Left cardiac atrium (tissue), 4 donors: ENCODE results near the gene GUCA1A. TPM values are rescaled to one million over a fixed set of nuclear protein-coding genes. Genes with fewer than 3 reads are reported as not detected.
"Not testable (repeated sequence)": the region's sequence is repeated elsewhere in the genome, so short reads cannot be mapped to it uniquely, and the experiment has no call there.

ENCODE experiments used
- ATAC-seq, 2 donors: fragments of 200-7000 bp; cut with Tn5 transposase; one replicate each; pipeline ENCODE4 v1.9.1; 2020; ENCODE audit warnings: mild to moderate bottlenecking in 2 of 2, moderate library complexity in 2 of 2
- DNase-seq: peaks from one replicate; pipeline ENCODE4 v3.0.0-alpha.2; 2020
- intact Hi-C, 2 donors: fragments of 100-400 bp; cut with DNase I; formaldehyde crosslinking; loops; one replicate each; pipeline versions ENCODE4 v1.14.1 to v1.15.1; 2022 to 2023
- total RNA-seq, 2 donors: library from RNA; stranded (reverse); fragmentation: NEBNext Ultra II Directional; extraction: Animal tissue kit (Norgen Biotek cat#: 25700); gene quantifications; one replicate each; pipeline ENCODE4 v1.2.1, GENCODE V29; 2021
- donor health status: DM: no; HTN: yes; CAD: no.
- donor health status: DM: no; HTN: yes; CAD: no; lungs with severe emphysema.
- donor health status: DM: yes; HTN: yes; CAD: no.
- donor health status: Dilated cardiomyopathy.

GUCA1A gene
- total RNA-seq, 2 donors from 2014 or later: not detected

DNA sequence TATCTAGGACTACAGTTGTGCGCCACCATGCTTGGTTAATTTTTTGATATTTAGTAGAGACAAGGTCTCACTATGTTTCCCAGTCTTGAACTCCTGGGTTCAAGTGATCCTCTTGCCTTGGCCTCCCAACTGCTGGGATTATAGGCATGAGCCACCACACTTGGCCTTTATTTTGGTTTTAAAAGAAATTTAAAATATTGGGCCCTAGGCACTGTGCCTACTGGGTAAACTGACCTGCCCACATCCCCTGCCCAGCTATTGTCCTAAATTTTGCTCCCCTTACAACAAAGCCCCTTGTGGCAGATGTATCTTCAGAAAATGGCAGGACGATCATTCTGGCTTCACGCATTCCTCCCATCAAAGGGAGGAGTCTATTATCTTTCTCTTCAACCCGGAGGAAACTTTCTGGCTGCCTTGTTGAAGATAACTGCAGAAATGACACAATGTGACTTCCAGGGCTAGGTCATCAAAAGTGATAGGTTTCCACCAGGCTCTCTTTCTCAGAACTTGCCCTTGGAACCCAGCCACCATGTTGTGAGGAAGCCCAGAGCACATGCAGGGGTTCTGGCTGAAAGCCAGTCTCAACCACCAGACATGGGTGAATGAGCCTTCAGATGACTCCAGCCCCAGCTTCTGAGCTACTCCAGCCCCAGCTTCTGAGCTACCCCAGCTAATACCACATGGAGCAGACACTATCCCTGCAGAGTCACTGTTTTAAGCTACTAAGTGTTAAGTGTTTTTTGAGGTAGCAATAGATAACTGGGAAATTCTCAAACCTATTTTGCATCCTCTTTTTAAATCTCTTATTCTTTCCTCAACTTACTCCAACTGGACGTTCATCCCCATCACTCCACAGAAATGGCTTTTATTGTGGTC lies 26.2 kb downstream of the GUCA1A start:
- intact Hi-C loops: no loop called here

DNA sequence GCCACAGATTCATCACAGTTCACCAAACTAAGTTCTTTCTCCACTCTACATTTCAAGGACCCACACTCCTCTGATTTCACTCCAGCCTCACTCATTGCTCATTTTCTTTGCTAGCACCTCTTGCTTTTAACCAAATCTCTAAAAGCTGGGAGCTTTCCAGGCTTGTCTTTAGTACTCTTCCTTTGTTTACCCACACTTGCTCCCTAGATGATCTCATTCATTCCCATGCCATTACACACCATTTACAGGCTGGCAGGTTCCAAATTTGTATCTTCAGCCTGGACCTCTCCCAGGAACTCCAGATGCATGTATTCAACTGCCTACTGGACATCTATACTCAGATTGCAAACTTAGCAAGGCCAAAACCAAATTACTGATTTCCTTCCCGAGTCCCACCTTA lies 26.9 kb downstream of the GUCA1A start:
- intact Hi-C loops: no loop called here
- ATAC-seq (peak; percentile 34 to 86), DNase-seq (no peak)

More for the DNA sequence above, 26.2 kb downstream of the GUCA1A start:
- ATAC-seq (peak in 1 of 2 donors; percentile 5), DNase-seq (no peak)

- intact Hi-C loops: no loop called here
- ATAC-seq: no peak
- no peak for DNase-seq
Observed at GRCh38 chr6:42201382-42201781, 28.2 kb downstream of the GUCA1A start.

- intact Hi-C loops, DNase-seq, ATAC-seq: not testable (repeated sequence)
Observed at GRCh38 chr6:42202131-42202915, 29.2 kb downstream of the GUCA1A start.

DNA sequence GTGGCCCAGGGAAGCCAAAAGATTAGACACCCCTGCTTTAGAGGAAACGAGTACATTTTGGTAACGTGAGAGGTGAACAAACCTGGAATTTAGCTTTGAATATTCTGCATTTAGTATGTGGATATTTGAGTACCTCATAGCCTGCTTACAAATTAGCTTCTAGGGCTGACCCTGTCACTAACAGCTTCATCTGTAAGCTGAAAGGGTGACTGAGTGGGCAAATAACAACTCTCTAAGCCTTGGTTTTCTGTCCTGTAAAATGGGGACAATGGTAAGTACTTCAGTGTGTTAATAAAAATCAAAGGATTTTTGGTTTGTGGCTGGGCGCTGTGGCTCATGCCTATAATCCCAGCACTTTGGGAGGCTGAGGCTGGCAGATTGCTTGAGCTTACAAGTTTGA lies 30.0 kb downstream of the GUCA1A start:
- ATAC-seq: no peak

GRCh38 chr6:42204768-42205282 lies 31.7 kb downstream of the GUCA1A start:
- DNase-seq (no peak), ATAC-seq (no peak)
- intact Hi-C loops: no loop called here

More for the DNA sequence above, 30.0 kb downstream of the GUCA1A start:
- intact Hi-C loops: no loop called here
- DNase-seq: no peak

- DNase-seq, intact Hi-C loops, ATAC-seq: not testable (repeated sequence)
Observed at GRCh38 chr6:42207559-42207958, 34.4 kb downstream of the GUCA1A start.

DNA sequence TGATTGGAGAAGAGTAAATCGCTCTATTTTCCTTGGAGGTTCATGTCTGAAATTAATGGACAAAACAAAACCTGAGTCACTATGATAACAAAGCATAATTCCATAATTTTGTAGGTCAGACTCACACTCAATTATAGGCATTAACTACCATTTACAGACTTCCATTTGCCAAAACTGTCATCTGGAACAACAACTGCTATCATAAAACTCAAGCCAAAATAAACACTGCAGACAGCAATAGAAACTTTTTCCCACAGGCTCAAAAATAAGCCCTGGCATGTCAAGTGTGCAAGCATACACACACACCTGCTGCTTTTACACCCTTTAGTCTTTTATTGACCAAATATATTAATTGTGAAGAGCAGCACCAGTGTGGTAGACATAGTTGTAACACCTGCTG lies 37.4 kb downstream of the GUCA1A start:
- DNase-seq: no peak
- intact Hi-C loops: loop anchor here in 1 of 2 donors (10.0 kb wide), 1 partner anchor 426 kb away; the partner anchor contains the start of genes PRICKLE4 and TOMM6
- ATAC-seq: peak in 1 of 2 donors; percentile 59

- intact Hi-C loops: loop anchor here in 1 of 2 donors (10.0 kb wide), 1 partner anchor 427 kb away; the partner anchor contains the start of genes PRICKLE4 and TOMM6
- no peak for DNase-seq
- no peak for ATAC-seq
Observed at GRCh38 chr6:42211726-42212125, 38.6 kb downstream of the GUCA1A start.

- ATAC-seq: no peak
- no peak for DNase-seq
- intact Hi-C loops: loop anchor here in 1 of 2 donors (10.0 kb wide), 1 partner anchor 428 kb away; the partner anchor contains the start of genes PRICKLE4 and TOMM6
Observed at GRCh38 chr6:42212442-42212841, 39.3 kb downstream of the GUCA1A start.

- not testable (repeated sequence) for ATAC-seq
Observed at GRCh38 chr6:42216495-42216894, 43.3 kb downstream of the GUCA1A start.

GRCh38 chr6:42217157-42217518 lies 44.0 kb downstream of the GUCA1A start:
- intact Hi-C loops: loop anchor here in 1 of 2 donors (10.0 kb wide), 1 partner anchor 432 kb away; the partner anchor contains the start of genes PRICKLE4 and TOMM6
- DNase-seq (no peak), ATAC-seq (peak in 1 of 2 donors; percentile 11)

More at GRCh38 chr6:42216495-42216894, 43.3 kb downstream of the GUCA1A start:
- not testable (repeated sequence) for DNase-seq
- intact Hi-C loops: loop anchor here in 1 of 2 donors (10.0 kb wide), 1 partner anchor 432 kb away; the partner anchor contains the start of genes PRICKLE4 and TOMM6

- ATAC-seq: peak; percentile 100
- intact Hi-C loops: loop anchor here in 1 of 2 donors (10.0 kb wide), 1 partner anchor 433 kb away; the partner anchor contains the start of genes PRICKLE4 and TOMM6
- DNase-seq: peak; percentile 93
Observed at GRCh38 chr6:42217519-42218367, 44.6 kb downstream of the GUCA1A start, which contains the start of gene MRPS10. Gene MRPS10 (minus strand): TSS chr6:42217861. CDS start chr6:42217849, 12 bp downstream.

- no peak for ATAC-seq
- intact Hi-C loops: no loop called here
- DNase-seq: no peak
Observed at GRCh38 chr6:42220807-42221206, 47.6 kb downstream of the GUCA1A start.

GRCh38 chr6:42221546-42221945 lies 48.4 kb downstream of the GUCA1A start:
- DNase-seq: no peak
- intact Hi-C loops: no loop called here
- ATAC-seq: no peak

- DNase-seq: no peak
- no peak for ATAC-seq
- intact Hi-C loops: no loop called here
Observed at GRCh38 chr6:42222448-42222847, 49.3 kb downstream of the GUCA1A start.

GRCh38 chr6:42224222-42225028 lies 51.3 kb downstream of the GUCA1A start:
- intact Hi-C loops: no loop called here
- ATAC-seq: peak in 1 of 2 donors; percentile 22
- DNase-seq: no peak
